ENCODE measurements around the gene PER2.

PER2 gene

GRCh38 chr2:238238766-238239542, 49.5 kb downstream of the PER2 start:
- peak; percentile 48 for DNase-seq
- in situ Hi-C loops (cut with MboI; ENCODE audit: low pct_unique_long_range_greater_than_20kb, low sequenced_read_pairs): no loop called here

- in situ Hi-C loops (cut with MboI; ENCODE audit: low pct_unique_long_range_greater_than_20kb, low sequenced_read_pairs): no loop called here
- no peak for DNase-seq
Measured at GRCh38 chr2:238238311-238238765, 50.1 kb downstream of the PER2 start.

GRCh38 chr2:238237431-238238135, 50.8 kb downstream of the PER2 start:
- no peak for DNase-seq

GRCh38 chr2:238236571-238236970, 51.8 kb downstream of the PER2 start:
- DNase-seq: no peak
- in situ Hi-C loops (cut with MboI; ENCODE audit: low pct_unique_long_range_greater_than_20kb, low sequenced_read_pairs): no loop called here

More at GRCh38 chr2:238237431-238238135, 50.8 kb downstream of the PER2 start:
- in situ Hi-C loops (cut with MboI; ENCODE audit: low pct_unique_long_range_greater_than_20kb, low sequenced_read_pairs): no loop called here

- in situ Hi-C loops (cut with MboI; ENCODE audit: low pct_unique_long_range_greater_than_20kb, low sequenced_read_pairs): no loop called here
Measured at GRCh38 chr2:238235856-238236255, 52.6 kb downstream of the PER2 start.

GRCh38 chr2:238235331-238235732, 53.1 kb downstream of the PER2 start:
- DNase-seq: no peak
- in situ Hi-C loops (cut with MboI; ENCODE audit: low pct_unique_long_range_greater_than_20kb, low sequenced_read_pairs): no loop called here

More at GRCh38 chr2:238235856-238236255, 52.6 kb downstream of the PER2 start:
- DNase-seq: no peak

- in situ Hi-C loops (cut with MboI; ENCODE audit: low pct_unique_long_range_greater_than_20kb, low sequenced_read_pairs): no loop called here
- DNase-seq: no peak
Measured at GRCh38 chr2:238233625-238234024, 54.8 kb downstream of the PER2 start.

GRCh38 chr2:238231809-238232208, 56.6 kb downstream of the PER2 start:
- DNase-seq: no peak
- in situ Hi-C loops (cut with MboI; ENCODE audit: low pct_unique_long_range_greater_than_20kb, low sequenced_read_pairs): no loop called here

- no peak for DNase-seq
- in situ Hi-C loops (cut with MboI; ENCODE audit: low pct_unique_long_range_greater_than_20kb, low sequenced_read_pairs): no loop called here
Measured at GRCh38 chr2:238231251-238231793, 57.1 kb downstream of the PER2 start.

GRCh38 chr2:238230699-238231098, 57.7 kb downstream of the PER2 start:
- in situ Hi-C loops (cut with MboI; ENCODE audit: low pct_unique_long_range_greater_than_20kb, low sequenced_read_pairs): no loop called here

GRCh38 chr2:238228700-238229099, 59.7 kb downstream of the PER2 start:
- no peak for DNase-seq
- in situ Hi-C loops (cut with MboI; ENCODE audit: low pct_unique_long_range_greater_than_20kb, low sequenced_read_pairs): no loop called here

More at GRCh38 chr2:238230699-238231098, 57.7 kb downstream of the PER2 start:
- no peak for DNase-seq

GRCh38 chr2:238227587-238228032, 60.8 kb downstream of the PER2 start:
- no peak for DNase-seq
- in situ Hi-C loops (cut with MboI; ENCODE audit: low pct_unique_long_range_greater_than_20kb, low sequenced_read_pairs): no loop called here

- in situ Hi-C loops (cut with MboI; ENCODE audit: low pct_unique_long_range_greater_than_20kb, low sequenced_read_pairs): no loop called here
- no peak for DNase-seq
Measured at GRCh38 chr2:238226698-238227586, 61.5 kb downstream of the PER2 start.

- in situ Hi-C loops (cut with MboI; ENCODE audit: low pct_unique_long_range_greater_than_20kb, low sequenced_read_pairs): no loop called here
- DNase-seq: no peak
Measured at GRCh38 chr2:238225911-238226697, 62.3 kb downstream of the PER2 start.

GRCh38 chr2:238225121-238225520, 63.3 kb downstream of the PER2 start:
- DNase-seq: no peak
- in situ Hi-C loops (cut with MboI; ENCODE audit: low pct_unique_long_range_greater_than_20kb, low sequenced_read_pairs): no loop called here

GRCh38 chr2:238224356-238225035, 63.9 kb downstream of the PER2 start:
- DNase-seq: no peak
- in situ Hi-C loops (cut with MboI; ENCODE audit: low pct_unique_long_range_greater_than_20kb, low sequenced_read_pairs): no loop called here

GRCh38 chr2:238220892-238221521, 67.4 kb downstream of the PER2 start:
- in situ Hi-C loops (cut with MboI; ENCODE audit: low pct_unique_long_range_greater_than_20kb, low sequenced_read_pairs): no loop called here
- no peak for DNase-seq

Measured in KBM-7 (cell line).